Osteoblast (primary cell): ENCODE data around the gene YIPF2. TPM values are rescaled to one million over a fixed set of nuclear protein-coding genes. Genes with fewer than 3 reads are reported as not detected.

Source experiments
- DNase-seq: peaks from one replicate; pipeline ENCODE4 v3.0.0; 2011; ENCODE audit warnings: low spot score, mixed read lengths; ENCODE audit not compliant: insufficient read length; ENCODE audit errors: missing footprints
- H2AFZ ChIP-seq: 2 replicates; pipeline ENCODE4 v1.6.0; 2011; ENCODE audit warnings: mild to moderate bottlenecking, low read length
- H3K27ac ChIP-seq: 2 replicates; pipeline ENCODE4 v1.5.1; 2011; ENCODE audit warnings: mild to moderate bottlenecking, low read depth, low read length, moderate library complexity
- H3K27me3 ChIP-seq: 2 replicates; pipeline ENCODE4 v1.6.0; 2012; ENCODE audit warnings: mild to moderate bottlenecking, control low read depth, inconsistent platforms, low read length, moderate library complexity; ENCODE audit not compliant: insufficient read depth
- H3K36me3 ChIP-seq: 2 replicates; pipeline ENCODE4 v1.5.1; 2011; ENCODE audit warnings: mild to moderate bottlenecking, low read length, control low read depth, moderate library complexity; ENCODE audit not compliant: insufficient read depth
- H3K4me1 ChIP-seq: 2 replicates; pipeline ENCODE4 v1.5.1; 2011; ENCODE audit warnings: mild to moderate bottlenecking, low read length, control low read depth, moderate library complexity; ENCODE audit not compliant: insufficient read depth
- H3K4me2 ChIP-seq: 2 replicates; pipeline ENCODE4 v1.6.0; 2011; ENCODE audit warnings: mild to moderate bottlenecking, low read length; ENCODE audit not compliant: insufficient read depth
- H3K4me3 ChIP-seq: fragments of 200-600 bp; sonication (generic); 3 replicates; pipeline ENCODE4 v1.5.1; 2012; ENCODE audit warnings: mild to moderate bottlenecking, low read length, inconsistent platforms; ENCODE audit not compliant: insufficient read depth
- H3K79me2 ChIP-seq: 2 replicates; pipeline ENCODE4 v1.6.0; 2012; ENCODE audit warnings: mild to moderate bottlenecking, low read length, control low read depth, inconsistent platforms; ENCODE audit not compliant: insufficient read depth
- H3K9me3 ChIP-seq: 2 replicates; pipeline ENCODE4 v1.5.1; 2011; ENCODE audit warnings: low read depth, low read length, control low read depth
- H4K20me1 ChIP-seq: 2 replicates; pipeline ENCODE4 v1.6.0; 2012; ENCODE audit warnings: mild to moderate bottlenecking, low read length, control low read depth; ENCODE audit not compliant: insufficient read depth
- total RNA-seq: library from RNA; depleted of rRNA; stranded (reverse); fragments of >200 nt; gene quantifications from 2 replicates; pipeline ENCODE4 v1.2.3, GENCODE V29; 2012
- TF ChIP-seq, protein P1 (sequence below): IDR thresholded peaks from 2 replicates; pipeline ENCODE4 v1.5.1; 2011; ENCODE audit warnings: mild to moderate bottlenecking, low read depth, low read length, moderate library complexity; ENCODE audit errors: extremely low read depth

The YIPF2 gene
- total RNA-seq, 1 donor, result 126 TPM

DNA sequence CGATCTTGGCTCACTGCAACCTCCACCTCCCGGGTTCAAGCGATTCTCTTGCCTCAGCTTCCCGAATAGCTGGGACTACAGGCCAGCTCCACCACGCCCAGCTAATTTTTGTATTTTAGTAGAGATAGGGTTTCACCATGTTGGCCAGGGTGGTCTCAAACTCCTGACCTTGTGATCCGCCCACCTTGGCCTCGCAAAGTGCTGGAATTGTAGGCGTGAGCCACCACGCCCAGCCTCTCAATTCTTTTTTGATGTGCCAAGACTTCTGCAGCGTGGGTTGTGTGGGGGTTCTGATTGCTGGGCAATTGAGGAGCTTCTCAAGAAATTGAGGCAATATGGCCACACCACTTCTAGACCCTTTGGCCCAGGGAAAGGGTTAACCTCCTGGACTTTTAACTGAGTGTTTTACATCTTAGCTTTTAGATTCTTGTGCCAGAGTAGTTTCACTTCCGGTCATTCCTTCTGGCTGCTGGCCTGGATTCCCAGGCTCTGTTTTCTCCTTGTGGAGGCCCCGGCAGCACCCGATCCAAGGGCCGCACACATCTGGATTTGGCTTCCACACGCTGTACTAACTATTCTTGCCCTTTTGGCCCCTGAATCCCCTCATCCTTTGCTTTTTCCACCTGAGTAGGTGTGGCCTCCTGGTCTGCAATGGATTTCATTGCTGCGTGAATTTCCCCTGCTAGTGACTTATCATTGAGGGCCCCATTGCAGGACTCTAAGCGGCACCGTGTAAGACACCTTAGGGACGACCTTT lies 47.1 kb upstream of the YIPF2 start:
- peaks cover 56% of the 10 kb centered on the region for H4K20me1 ChIP-seq
- DNase-seq, result peak; percentile 96
- H3K4me2 ChIP-seq, result peak overlapping the region; percentile 68
- H3K79me2 ChIP-seq, result peaks cover 94% of the 10 kb centered on the region
- no peaks in the 10 kb centered on the region for H3K27me3 ChIP-seq
- peaks cover 16% of the 10 kb centered on the region for H3K4me1 ChIP-seq
- TF ChIP-seq, protein P1, sequence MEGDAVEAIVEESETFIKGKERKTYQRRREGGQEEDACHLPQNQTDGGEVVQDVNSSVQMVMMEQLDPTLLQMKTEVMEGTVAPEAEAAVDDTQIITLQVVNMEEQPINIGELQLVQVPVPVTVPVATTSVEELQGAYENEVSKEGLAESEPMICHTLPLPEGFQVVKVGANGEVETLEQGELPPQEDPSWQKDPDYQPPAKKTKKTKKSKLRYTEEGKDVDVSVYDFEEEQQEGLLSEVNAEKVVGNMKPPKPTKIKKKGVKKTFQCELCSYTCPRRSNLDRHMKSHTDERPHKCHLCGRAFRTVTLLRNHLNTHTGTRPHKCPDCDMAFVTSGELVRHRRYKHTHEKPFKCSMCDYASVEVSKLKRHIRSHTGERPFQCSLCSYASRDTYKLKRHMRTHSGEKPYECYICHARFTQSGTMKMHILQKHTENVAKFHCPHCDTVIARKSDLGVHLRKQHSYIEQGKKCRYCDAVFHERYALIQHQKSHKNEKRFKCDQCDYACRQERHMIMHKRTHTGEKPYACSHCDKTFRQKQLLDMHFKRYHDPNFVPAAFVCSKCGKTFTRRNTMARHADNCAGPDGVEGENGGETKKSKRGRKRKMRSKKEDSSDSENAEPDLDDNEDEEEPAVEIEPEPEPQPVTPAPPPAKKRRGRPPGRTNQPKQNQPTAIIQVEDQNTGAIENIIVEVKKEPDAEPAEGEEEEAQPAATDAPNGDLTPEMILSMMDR, result no peak
- H3K9me3 ChIP-seq, result no peaks in the 10 kb centered on the region
- peak overlapping the region; percentile 76 for H2AFZ ChIP-seq
- no peaks in the 10 kb centered on the region for H3K36me3 ChIP-seq
- H3K4me3 ChIP-seq, result peak overlapping the region; percentile 24
- peak overlapping the region; percentile 7 for H3K27ac ChIP-seq

DNA sequence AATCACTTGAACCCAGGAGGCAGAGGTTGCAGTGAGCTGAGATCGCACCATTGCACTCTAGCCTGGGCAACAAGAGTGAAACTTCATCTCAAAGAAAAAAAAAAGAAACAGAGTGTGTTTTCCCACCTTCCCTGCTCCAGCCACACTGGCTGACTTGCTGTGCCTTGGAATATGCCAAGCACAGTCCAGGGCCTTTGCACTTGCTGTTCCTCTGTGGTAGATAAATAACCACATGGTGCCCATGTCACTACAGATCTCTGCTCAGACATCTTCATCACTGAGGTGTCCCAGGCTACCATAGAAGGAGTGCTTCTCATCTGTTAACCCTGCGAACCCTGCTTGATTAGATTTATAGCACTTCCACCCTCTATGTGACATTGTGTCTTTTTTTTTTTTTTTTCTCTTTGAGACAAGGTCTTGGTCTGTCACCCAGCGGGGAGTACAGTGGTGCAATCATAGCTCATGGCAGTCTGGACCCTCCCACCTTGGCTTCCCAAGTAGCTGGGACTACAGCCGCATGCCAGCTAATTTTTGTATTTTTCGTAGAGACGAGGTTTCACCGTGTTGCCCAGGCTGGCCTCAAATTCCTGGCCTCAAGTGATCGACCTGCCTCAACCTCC lies 42.8 kb upstream of the YIPF2 start:
- Histone ChIP-seq H3K4me3 (no peak overlapping the region), H3K79me2 (peaks cover 94% of the 10 kb centered on the region), H3K27me3 (no peaks in the 10 kb centered on the region), H3K4me2 (no peak overlapping the region), H2AFZ (no peak overlapping the region), H4K20me1 (peaks cover 47% of the 10 kb centered on the region), H3K4me1 (peaks cover 10% of the 10 kb centered on the region), H3K36me3 (no peaks in the 10 kb centered on the region), H3K9me3 (no peaks in the 10 kb centered on the region), H3K27ac (no peak overlapping the region)
- peak; percentile 32 for DNase-seq
- TF ChIP-seq, protein P1, result no peak

DNA sequence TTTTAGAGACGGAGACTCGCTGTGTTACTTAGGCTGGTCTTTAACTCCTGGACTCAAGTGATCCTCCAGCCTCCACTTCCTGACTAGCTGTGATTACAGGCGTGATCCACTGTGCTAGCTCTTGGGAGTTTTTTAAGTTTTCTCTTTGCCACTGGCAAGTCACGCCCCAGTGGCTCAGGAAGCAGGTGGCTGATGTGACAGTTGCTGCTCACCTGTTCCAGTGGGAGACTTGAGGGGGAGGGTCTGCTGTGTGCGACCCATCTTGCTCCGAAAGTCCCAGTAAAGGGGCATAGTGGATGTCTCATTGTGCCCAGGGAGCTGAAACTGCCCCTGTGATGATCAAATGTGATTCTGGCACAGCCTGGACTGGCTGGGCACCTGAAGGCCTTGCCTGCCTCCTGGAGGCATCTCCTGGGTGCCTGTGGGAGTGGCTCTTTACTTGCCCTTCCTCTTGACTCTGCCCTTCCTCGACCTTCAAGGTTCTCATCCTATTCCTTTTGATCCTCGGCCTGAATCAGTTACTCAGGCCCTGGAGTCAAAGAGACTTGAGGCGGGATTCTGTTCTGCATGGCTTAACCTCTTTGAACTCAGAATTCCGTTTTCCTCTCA lies 40.2 kb upstream of the YIPF2 start:
- no peak overlapping the region for H3K27ac ChIP-seq
- H4K20me1 ChIP-seq, result peaks cover 54% of the 10 kb centered on the region
- DNase-seq, result peak; percentile 66
- TF ChIP-seq, protein P1, result no peak
- H3K4me3 ChIP-seq, result no peak overlapping the region
- no peaks in the 10 kb centered on the region for H3K4me1 ChIP-seq
- no peak overlapping the region for H2AFZ ChIP-seq
- no peak overlapping the region for H3K4me2 ChIP-seq
- H3K27me3 ChIP-seq, result no peaks in the 10 kb centered on the region
- no peaks in the 10 kb centered on the region for H3K9me3 ChIP-seq
- no peaks in the 10 kb centered on the region for H3K36me3 ChIP-seq
- peaks cover 95% of the 10 kb centered on the region for H3K79me2 ChIP-seq

DNA sequence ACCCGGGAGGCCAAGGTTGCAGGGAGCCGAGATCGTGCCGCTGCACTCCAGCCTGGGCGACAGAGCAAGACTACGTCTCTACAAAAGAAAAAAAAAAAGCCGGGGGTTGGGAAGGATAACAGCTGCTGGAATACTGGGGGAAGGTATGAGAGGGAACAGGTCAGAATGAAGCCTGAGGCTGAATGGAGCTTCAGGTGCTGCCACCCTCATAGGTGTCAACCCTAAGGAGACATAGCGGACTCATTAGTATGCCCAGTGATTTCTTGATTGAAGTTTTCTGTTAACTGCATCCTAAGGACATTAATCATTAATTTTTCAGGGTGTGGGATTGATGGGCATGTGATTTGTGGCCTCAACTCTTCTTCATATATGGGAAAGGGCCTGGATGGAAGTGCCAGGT lies 38.4 kb upstream of the YIPF2 start:
- Histone ChIP-seq H2AFZ (no peak overlapping the region), H3K4me2 (no peak overlapping the region), H3K27me3 (no peaks in the 10 kb centered on the region), H4K20me1 (peaks cover 64% of the 10 kb centered on the region), H3K4me3 (no peak overlapping the region), H3K27ac (no peak overlapping the region), H3K36me3 (no peaks in the 10 kb centered on the region), H3K4me1 (peaks cover 3% of the 10 kb centered on the region), H3K79me2 (peaks cover 97% of the 10 kb centered on the region), H3K9me3 (no peaks in the 10 kb centered on the region)
- DNase-seq, result no peak
- TF ChIP-seq, protein P1, result no peak
